Heart right ventricle (tissue), 16 donors: ENCODE data around the gene ZNF154. TPM values are rescaled to one million over a fixed set of nuclear protein-coding genes. Genes with fewer than 3 reads are reported as not detected.

Experiments used
- ATAC-seq, 8 donors: fragments of 200-7000 bp; cut with Tn5 transposase; one replicate each; pipeline ENCODE4 v1.9.1; 2020; ENCODE audit warnings: mild to moderate bottlenecking in 8 of 8, moderate library complexity in 8 of 8, moderate number of reproducible peaks in 1 of 8
- DNase-seq, 2 donors: peaks; one replicate each; pipeline ENCODE4 v3.0.0-alpha.2; 2020
- H3K27ac ChIP-seq, 10 donors: fragments of 200-600 bp; sonication (generic) in 2 of 10; one replicate each; pipeline versions ENCODE4 v1.5.0 to v1.8.0; 2020 to 2022; ENCODE audit warnings: mild to moderate bottlenecking in 3 of 10
- H3K27me3 ChIP-seq, 7 donors: fragments of 200-600 bp; one replicate each; pipeline ENCODE4 v1.8.0; 2021 to 2022; ENCODE audit warnings: mild to moderate bottlenecking in 2 of 7
- H3K36me3 ChIP-seq, 9 donors: fragments of 200-600 bp; sonication (generic) in 1 of 9; one replicate each; pipeline versions ENCODE4 v1.5.0 to v1.8.0; 2020 to 2022; ENCODE audit warnings: mild to moderate bottlenecking in 2 of 9
- H3K4me1 ChIP-seq, 9 donors: fragments of 200-600 bp; sonication (generic) in 1 of 9; one replicate each; pipeline versions ENCODE4 v1.5.0 to v1.8.0; 2020 to 2022; ENCODE audit warnings: mild to moderate bottlenecking in 4 of 9
- H3K4me3 ChIP-seq, 10 donors: fragments of 200-600 bp; sonication (generic) in 2 of 10; one replicate each; pipeline versions ENCODE4 v1.5.0 to v1.8.0; 2020 to 2022; ENCODE audit warnings: mild to moderate bottlenecking in 7 of 10, moderate library complexity in 2 of 10
- H3K9me3 ChIP-seq, 11 donors: fragments of 200-600 bp in 10 of 11; sonication (generic) in 2 of 11; one replicate each; pipeline versions ENCODE4 v1.5.0 to v1.8.0; 2013 to 2022; ENCODE audit warnings: mild to moderate bottlenecking in 2 of 11, control low read depth in 1 of 11, moderate library complexity in 1 of 11
- CTCF ChIP-seq, 9 donors: fragments of 200-600 bp; sonication (generic) in 2 of 9; IDR thresholded peaks; one replicate each; pipeline versions ENCODE4 v1.5.0 to v1.8.0; 2021 to 2022; ENCODE audit warnings: antibody characterized with exemption in 9 of 9, mild to moderate bottlenecking in 5 of 9, moderate library complexity in 1 of 9
- WGBS, 2 donors: extraction: QIAGEN DNeasy Blood & Tissue Kit; methylation state at CpG; one replicate each; pipeline ENCODE4 v1.1.7; 2013; ENCODE audit warnings: inconsistent platforms in 1 of 2; 5-methylcytosine and 5-hydroxymethylcytosine counted together
- intact Hi-C, 10 donors: fragments of 100-400 bp; cut with DNase I; formaldehyde crosslinking; loops; one replicate each; pipeline versions ENCODE4 v1.11.1 to v1.14.2; 2022
- polyA plus RNA-seq, 2 donors: library from polyadenylated mRNA; stranded (reverse); fragments of 200-250 nt; gene quantifications; one replicate each; pipeline ENCODE4 v1.2.3, GENCODE V29; 2013
- total RNA-seq, 10 donors: library from RNA; stranded (reverse); fragmentation: NEBNext Ultra II Directional in 3 of 10; extraction: Animal tissue kit (Norgen Biotek cat#: 25700) in 3 of 10; gene quantifications; one replicate each; pipeline versions ENCODE4 v1.2.1 to v1.2.4, GENCODE V29; 2021 to 2023
- donor health status: Arrhythmogenic right ventricular cardiomyopathy.
- donor health status: ischemic (EF 13 %, LVEDD 7.1; RV severe dilation, severe dysfunction).
- donor health status: healthy with polysubstance abuse.
- donor health status: DM: no; HTN: yes; CAD: no.
- donor health status: DM: no; HTN: no; CAD: no.
- donor health status: ischemic (EF 25% LVEDD 6.9; RV normal size, moderate dysfunction).
- donor health status: ischemic (EF 25% LVEDD 5.7; RV mildly dilated, moderate dysfunction).
- donor health status: healthy.
- donor health status: DM: yes; HTN: yes; CAD: no.
- donor health status: Ischemic cardiomyopathy.
- donor health status: ischemic (EF 35%, LVEDD 5.7; RV mildly dilated, moderate dysfunction).
- donor health status: nonischemic (EF 11% LVEDD 7.7; RV severe dilation, severe dysfunction).
- donor health status: DM: yes; HTN: yes; CAD: no.
- donor health status: PGD.
- donor health status: ischemic (EF 29% LVEDD 5.4; RV normal size, mild dysfunction).
- donor health status: nonischemic (EF 23%, LVEDD 6.1; RV moderate dilation, normal function).

ZNF154 gene
- total and polyA plus RNA-seq, 12 donors, result 1.2 to 6.4 (median 4.4) TPM

GRCh38 chr19:57712222-57712621 is 3.2 kb upstream of the ZNF154 start:
- 59 to 60% methylated on average over 1 of the region's 1 CpG for WGBS, 2 donors

GRCh38 chr19:57709616-57710015 is 612 bp upstream of the ZNF154 start:
- whole genome bisulfite sequencing, 2 donors, result 63 to 69% methylated on average over 15 of the region's 15 CpGs
- ATAC-seq (no peak), DNase-seq (no peak)
- Histone ChIP-seq H3K27ac (peak overlapping the region in 5 of 10 donors; percentile 38 to 95 (median 81)), H3K9me3 (peaks cover 0 to 98% (median 3%) of the 10 kb centered on the region in 11 donors), H3K27me3 (no peaks in the 10 kb centered on the region), H3K4me1 (peaks cover 6 to 47% (median 17%) of the 10 kb centered on the region in 9 donors), H3K4me3 (peak overlapping the region in 5 of 10 donors; percentile 56 to 79 (median 59)), H3K36me3 (peaks cover 0 to 34% (median 8%) of the 10 kb centered on the region in 9 donors)
- no peak for TF ChIP-seq CTCF (IDR thresholded peaks at IDR 0.05)
- intact Hi-C loops, result no loop called here

More at GRCh38 chr19:57712222-57712621, 3.2 kb upstream of the ZNF154 start:
- Histone ChIP-seq H3K9me3 (peaks cover 0 to 98% (median 7%) of the 10 kb centered on the region in 11 donors), H3K4me1 (peaks cover 4 to 34% (median 11%) of the 10 kb centered on the region in 9 donors), H3K4me3 (no peak overlapping the region), H3K27me3 (no peaks in the 10 kb centered on the region), H3K36me3 (peaks cover 0 to 20% (median 7%) of the 10 kb centered on the region in 9 donors), H3K27ac (no peak overlapping the region)
- ATAC-seq (no peak), DNase-seq (no peak)
- no peak for TF ChIP-seq CTCF (IDR thresholded peaks at IDR 0.05)
- intact Hi-C loops, result no loop called here

- H3K36me3 ChIP-seq, result peaks cover 0 to 56% (median 23%) of the 10 kb centered on the region in 9 donors
- no peak overlapping the region for H3K4me3 ChIP-seq
- no peak overlapping the region for H3K27ac ChIP-seq
- DNase-seq, result no peak
- H3K9me3 ChIP-seq, result peaks cover 0 to 98% (median 16%) of the 10 kb centered on the region in 11 donors
- intact Hi-C loops, result no loop called here
- peaks cover 6 to 42% (median 15%) of the 10 kb centered on the region in 9 donors for H3K4me1 ChIP-seq
- no peak for TF ChIP-seq CTCF (IDR thresholded peaks at IDR 0.05)
- no peak for ATAC-seq
- no peaks in the 10 kb centered on the region for H3K27me3 ChIP-seq
- WGBS, 2 donors, result 94 to 96% methylated on average over 1 of the region's 1 CpG
Measured at GRCh38 chr19:57706346-57706745, 2.7 kb downstream of the ZNF154 start.

GRCh38 chr19:57701625-57702024 is 7.4 kb downstream of the ZNF154 start:
- peaks cover 0 to 100% (median 32%) of the 10 kb centered on the region in 11 donors for H3K9me3 ChIP-seq
- no peak for DNase-seq
- no peaks in the 10 kb centered on the region for H3K27me3 ChIP-seq
- peaks cover 0 to 89% (median 45%) of the 10 kb centered on the region in 9 donors for H3K36me3 ChIP-seq
- H3K27ac ChIP-seq, result no peak overlapping the region
- no peak for ATAC-seq
- intact Hi-C loops, result no loop called here
- WGBS, 2 donors, result 95 to 99% methylated on average over 6 of the region's 6 CpGs
- TF ChIP-seq CTCF (IDR thresholded peaks at IDR 0.05), result no peak
- peaks cover 0 to 13% (median 6%) of the 10 kb centered on the region in 9 donors for H3K4me1 ChIP-seq
- H3K4me3 ChIP-seq, result no peak overlapping the region
